Measurements from ENCODE around the gene CYB561D2. TPM values are rescaled to one million over a fixed set of nuclear protein-coding genes. Genes with fewer than 3 reads are reported as not detected.

CYB561D2 gene
- total RNA-seq, 1 donor from 2014 or later: 31.4 TPM

GRCh38 chr3:50341996-50342650, 8.5 kb upstream of the CYB561D2 start:
- DNase-seq (ENCODE audit: low read depth): no peak

GRCh38 chr3:50342813-50343633, 7.6 kb upstream of the CYB561D2 start:
- DNase-seq (ENCODE audit: low read depth): no peak

GRCh38 chr3:50345008-50345407, 5.7 kb upstream of the CYB561D2 start:
- no peak for DNase-seq (ENCODE audit: low read depth)

GRCh38 chr3:50345586-50346234, 5.0 kb upstream of the CYB561D2 start, which contains the start of gene ZMYND10:
ZMYND10 (minus strand) TSS chr3:50345732; CDS start chr3:50345579, 153 bp downstream.
- DNase-seq (ENCODE audit: low read depth): no peak

- peak; percentile 62 for DNase-seq (ENCODE audit: low read depth)
These were observed 3.4 kb upstream of the CYB561D2 start for GRCh38 chr3:50347187-50347813.

- no peak for DNase-seq (ENCODE audit: low read depth)
These were observed 492 bp upstream of the CYB561D2 start for GRCh38 chr3:50350213-50350526.

GRCh38 chr3:50351323-50351697, 648 bp downstream of the CYB561D2 start:
- DNase-seq (ENCODE audit: low read depth): no peak

- DNase-seq (ENCODE audit: low read depth): peak; percentile 58
These were observed 2.1 kb downstream of the CYB561D2 start for GRCh38 chr3:50352781-50353180.

- no peak for DNase-seq (ENCODE audit: low read depth)
These were observed 2.8 kb downstream of the CYB561D2 start for GRCh38 chr3:50353245-50354004.

- no peak for DNase-seq (ENCODE audit: low read depth)
These were observed 3.6 kb downstream of the CYB561D2 start for GRCh38 chr3:50354186-50354764.

GRCh38 chr3:50354850-50355249, 4.2 kb downstream of the CYB561D2 start:
- no peak for DNase-seq (ENCODE audit: low read depth)

GRCh38 chr3:50355829-50356552, 5.3 kb downstream of the CYB561D2 start:
- DNase-seq (ENCODE audit: low read depth): no peak

GRCh38 chr3:50356553-50356952, 5.9 kb downstream of the CYB561D2 start:
- peak; percentile 33 for DNase-seq (ENCODE audit: low read depth)

GRCh38 chr3:50357481-50357880, 6.8 kb downstream of the CYB561D2 start:
- DNase-seq (ENCODE audit: low read depth): no peak

GRCh38 chr3:50358355-50358910, 7.8 kb downstream of the CYB561D2 start:
- DNase-seq (ENCODE audit: low read depth): no peak

GRCh38 chr3:50358911-50359759, 8.5 kb downstream of the CYB561D2 start, which contains the start of gene TMEM115:
TMEM115 (minus strand) TSS chr3:50359521; CDS start chr3:50359063, 458 bp downstream.
- DNase-seq (ENCODE audit: low read depth): peak; percentile 99

- no peak for DNase-seq (ENCODE audit: low read depth)
These were observed 9.1 kb downstream of the CYB561D2 start for GRCh38 chr3:50359760-50360110.

- no peak for DNase-seq (ENCODE audit: low read depth)
These were observed 14.0 kb downstream of the CYB561D2 start for GRCh38 chr3:50364573-50365079.
